Measurements from ENCODE around the gene CLCN2.

Gene CLCN2

GRCh38 chr3:184327171-184327570 lies 34.2 kb downstream of the CLCN2 start:
- DNase-seq (ENCODE audit: low read depth in 4 of 4, low spot score in 1 of 4), result no peak

GRCh38 chr3:184325715-184326369 lies 35.6 kb downstream of the CLCN2 start:
- peak in 1 of 4 experiments; percentile 28 for DNase-seq (ENCODE audit: low read depth in 4 of 4, low spot score in 1 of 4)

- no peak for DNase-seq (ENCODE audit: low read depth in 4 of 4, low spot score in 1 of 4)
Observed at GRCh38 chr3:184325269-184325668, 36.1 kb downstream of the CLCN2 start.

- no peak for DNase-seq (ENCODE audit: low read depth in 4 of 4, low spot score in 1 of 4)
Observed at GRCh38 chr3:184323696-184324095, 37.7 kb downstream of the CLCN2 start.

- no peak for DNase-seq (ENCODE audit: low read depth in 4 of 4, low spot score in 1 of 4)
Observed at GRCh38 chr3:184322731-184323487, 38.5 kb downstream of the CLCN2 start.

GRCh38 chr3:184321666-184322065 lies 39.7 kb downstream of the CLCN2 start:
- no peak for DNase-seq (ENCODE audit: low read depth in 4 of 4, low spot score in 1 of 4)

GRCh38 chr3:184320104-184320445 lies 41.3 kb downstream of the CLCN2 start:
- DNase-seq (ENCODE audit: low read depth in 4 of 4, low spot score in 1 of 4), result peak in 2 of 4 experiments; percentile 34 to 52

- DNase-seq (ENCODE audit: low read depth in 4 of 4, low spot score in 1 of 4), result no peak
Observed at GRCh38 chr3:184317201-184317600, 44.2 kb downstream of the CLCN2 start.

GRCh38 chr3:184316792-184317191 lies 44.6 kb downstream of the CLCN2 start:
- no peak for DNase-seq (ENCODE audit: low read depth in 4 of 4, low spot score in 1 of 4)

GRCh38 chr3:184315871-184316661 lies 45.3 kb downstream of the CLCN2 start:
- no peak for DNase-seq (ENCODE audit: low read depth in 4 of 4, low spot score in 1 of 4)

- no peak for DNase-seq (ENCODE audit: low read depth in 4 of 4, low spot score in 1 of 4)
Observed at GRCh38 chr3:184315543-184315867, 45.9 kb downstream of the CLCN2 start.

- peak in 1 of 4 experiments; percentile 31 for DNase-seq (ENCODE audit: low read depth in 4 of 4, low spot score in 1 of 4)
Observed at GRCh38 chr3:184314700-184315542, 46.5 kb downstream of the CLCN2 start.

GRCh38 chr3:184314363-184314699 lies 47.1 kb downstream of the CLCN2 start, which contains the start of gene EIF4G1:
Gene EIF4G1, plus strand, starts transcription at chr3:184314606. Its CDS starts 1,191 bp downstream, at chr3:184315797.
- DNase-seq (ENCODE audit: low read depth in 4 of 4, low spot score in 1 of 4), result peak; percentile 85 to 89 (median 86)

- no peak for DNase-seq (ENCODE audit: low read depth in 4 of 4, low spot score in 1 of 4)
Observed at GRCh38 chr3:184311633-184312032, 49.8 kb downstream of the CLCN2 start.

- no peak for DNase-seq (ENCODE audit: low read depth in 4 of 4, low spot score in 1 of 4)
Observed at GRCh38 chr3:184308744-184309143, 52.7 kb downstream of the CLCN2 start.

GRCh38 chr3:184307915-184308314 lies 53.5 kb downstream of the CLCN2 start:
- DNase-seq (ENCODE audit: low read depth in 4 of 4, low spot score in 1 of 4), result no peak

- DNase-seq (ENCODE audit: low read depth in 4 of 4, low spot score in 1 of 4), result no peak
Observed at GRCh38 chr3:184306341-184306972, 54.9 kb downstream of the CLCN2 start.

- no peak for DNase-seq (ENCODE audit: low read depth in 4 of 4, low spot score in 1 of 4)
Observed at GRCh38 chr3:184305577-184305976, 55.8 kb downstream of the CLCN2 start.

- DNase-seq (ENCODE audit: low read depth in 4 of 4, low spot score in 1 of 4), result no peak
Observed at GRCh38 chr3:184300378-184300720, 61.1 kb downstream of the CLCN2 start.

- no peak for DNase-seq (ENCODE audit: low read depth in 4 of 4, low spot score in 1 of 4)
Observed at GRCh38 chr3:184299488-184300377, 61.7 kb downstream of the CLCN2 start.

All from stimulated activated CD4-positive, alpha-beta T cell treated with anti-CD3 and anti-CD28 coated beads, Interleukin-1b, Interleukin-23, amount 100 ng/mL, for 24 hours (primary cell).